ENCODE measurements around the gene FRMPD2.
"Not testable (repeated sequence)": the region's sequence is repeated elsewhere in the genome, so short reads cannot be mapped to it uniquely, and the experiment has no call there.

FRMPD2 gene

DNA sequence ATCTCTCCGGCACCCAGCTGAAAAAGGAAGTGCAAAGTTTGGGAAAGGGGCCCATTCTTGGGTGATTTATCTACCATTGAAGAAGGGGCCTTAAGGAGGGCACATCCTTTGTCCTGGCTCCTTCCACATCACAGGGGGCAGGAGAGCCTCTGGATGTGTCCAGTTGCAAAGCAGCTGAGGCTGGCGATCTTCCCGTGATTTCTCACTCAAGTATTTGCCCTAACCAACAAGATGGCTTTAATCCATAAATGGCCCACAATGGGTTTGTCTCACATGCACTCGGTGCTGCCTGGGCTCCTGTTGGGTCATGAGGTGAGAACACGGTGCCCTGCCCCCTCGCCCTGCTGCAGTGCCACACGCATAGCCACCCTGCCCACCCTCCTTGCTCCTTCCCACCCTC lies 14.2 kb upstream of the FRMPD2 start:
- H3K36me3 ChIP-seq (ENCODE audit: control insufficient read depth in 5 of 5, insufficient read depth in 5 of 5, low read length in 5 of 5) = no peaks in the 10 kb centered on the region
- H3K9me3 ChIP-seq (ENCODE audit: control insufficient read depth in 5 of 5, low read length in 5 of 5) = peaks cover 0 to 11% (median 10%) of the 10 kb centered on the region in 5 donors
- no peak overlapping the region for H3K4me3 ChIP-seq (ENCODE audit: low read depth in 1 of 5, low read length in 5 of 5)
- peaks cover 0 to 20% (median 6%) of the 10 kb centered on the region in 5 donors for H3K4me1 ChIP-seq (ENCODE audit: control insufficient read depth in 5 of 5, insufficient read depth in 5 of 5, low read length in 5 of 5)
- H3K27ac ChIP-seq (ENCODE audit: low read depth, low read length) = no peak overlapping the region
- H3K27me3 ChIP-seq (ENCODE audit: control insufficient read depth in 5 of 5, insufficient read depth in 4 of 5, low read length in 5 of 5) = no peaks in the 10 kb centered on the region
- H3K9ac ChIP-seq (ENCODE audit: low read length in 5 of 5) = no peak overlapping the region

DNA sequence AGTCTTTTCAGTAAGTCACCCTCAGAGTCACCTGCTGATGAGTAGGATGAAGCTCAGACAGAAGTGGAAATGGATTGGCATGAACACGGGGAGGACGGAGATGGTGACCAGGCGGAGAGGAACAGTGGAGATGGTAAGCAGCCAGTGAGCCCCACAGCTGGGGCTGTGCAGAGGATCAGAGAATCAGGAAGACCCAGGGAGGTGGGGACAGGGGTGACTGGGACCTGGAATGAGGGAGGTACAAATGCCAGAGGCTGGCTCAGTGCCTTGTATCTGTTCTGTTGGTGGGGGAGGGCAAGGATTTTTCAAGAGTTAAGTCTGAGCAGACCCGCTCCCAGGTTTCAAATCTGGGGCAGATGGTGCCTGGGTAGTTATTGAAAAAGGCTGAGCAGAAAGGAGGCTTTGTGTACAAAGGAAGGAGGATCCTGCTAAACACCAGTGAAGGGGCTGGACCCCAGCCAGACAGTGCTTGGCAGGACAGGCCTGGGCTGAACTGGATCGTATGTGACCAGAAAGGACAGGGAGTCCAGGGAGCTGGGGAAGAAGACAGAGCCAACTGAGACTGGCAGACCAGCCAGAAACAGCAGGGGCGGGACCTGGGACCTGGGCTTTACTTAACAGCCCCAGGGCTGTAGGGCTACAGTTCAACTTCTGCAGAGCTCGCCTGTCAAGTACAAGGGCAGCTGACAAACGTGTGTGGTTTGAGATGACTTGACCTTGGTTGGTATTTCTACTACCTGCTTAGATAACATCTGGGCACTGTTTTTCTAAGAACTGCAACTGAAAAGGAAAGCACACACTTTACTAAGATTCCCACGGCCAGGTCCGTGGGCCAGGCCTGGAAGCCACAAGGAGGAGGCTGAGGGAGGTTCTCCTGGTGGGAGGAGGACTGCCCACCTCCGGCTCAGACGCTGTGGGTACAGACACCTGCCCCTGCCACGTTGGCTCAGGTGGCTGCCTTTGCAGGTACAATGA lies 13.2 kb upstream of the FRMPD2 start:
- Histone ChIP-seq H3K36me3 (ENCODE audit: control insufficient read depth in 5 of 5, insufficient read depth in 5 of 5, low read length in 5 of 5) (no peaks in the 10 kb centered on the region), H3K9ac (ENCODE audit: low read length in 5 of 5) (no peak overlapping the region), H3K27ac (ENCODE audit: low read depth, low read length) (no peak overlapping the region), H3K9me3 (ENCODE audit: control insufficient read depth in 5 of 5, low read length in 5 of 5) (peaks cover 0 to 18% (median 11%) of the 10 kb centered on the region in 5 donors), H3K4me1 (ENCODE audit: control insufficient read depth in 5 of 5, insufficient read depth in 5 of 5, low read length in 5 of 5) (peaks cover 0 to 20% (median 6%) of the 10 kb centered on the region in 5 donors), H3K4me3 (ENCODE audit: low read depth in 1 of 5, low read length in 5 of 5) (no peak overlapping the region), H3K27me3 (ENCODE audit: control insufficient read depth in 5 of 5, insufficient read depth in 4 of 5, low read length in 5 of 5) (no peaks in the 10 kb centered on the region)

DNA sequence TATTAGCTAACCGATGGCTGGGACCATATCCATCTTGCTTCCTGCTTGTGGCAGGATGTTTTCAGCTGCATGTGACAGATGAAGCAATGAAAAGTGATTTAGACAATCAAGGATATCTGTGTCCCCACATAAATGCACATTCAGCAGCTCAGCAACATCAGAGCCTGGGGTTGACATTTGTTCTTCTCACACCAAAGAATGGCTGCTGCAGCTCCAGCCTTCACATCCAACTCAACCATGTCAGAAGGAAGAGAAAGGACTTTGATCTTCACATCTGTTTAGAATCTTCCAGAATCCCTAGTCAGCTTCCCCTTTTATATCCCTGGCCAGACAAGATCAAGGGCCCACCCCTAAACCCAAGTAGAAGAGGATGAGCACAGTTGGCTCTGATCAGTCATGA lies 11.9 kb upstream of the FRMPD2 start:
- Histone ChIP-seq H3K9me3 (ENCODE audit: control insufficient read depth in 5 of 5, low read length in 5 of 5) (peaks cover 0 to 18% (median 11%) of the 10 kb centered on the region in 5 donors), H3K4me3 (ENCODE audit: low read depth in 1 of 5, low read length in 5 of 5) (no peak overlapping the region), H3K27ac (ENCODE audit: low read depth, low read length) (no peak overlapping the region), H3K36me3 (ENCODE audit: control insufficient read depth in 5 of 5, insufficient read depth in 5 of 5, low read length in 5 of 5) (no peaks in the 10 kb centered on the region), H3K9ac (ENCODE audit: low read length in 5 of 5) (no peak overlapping the region), H3K27me3 (ENCODE audit: control insufficient read depth in 5 of 5, insufficient read depth in 4 of 5, low read length in 5 of 5) (no peaks in the 10 kb centered on the region), H3K4me1 (ENCODE audit: control insufficient read depth in 5 of 5, insufficient read depth in 5 of 5, low read length in 5 of 5) (peaks cover 0 to 20% (median 6%) of the 10 kb centered on the region in 5 donors)

DNA sequence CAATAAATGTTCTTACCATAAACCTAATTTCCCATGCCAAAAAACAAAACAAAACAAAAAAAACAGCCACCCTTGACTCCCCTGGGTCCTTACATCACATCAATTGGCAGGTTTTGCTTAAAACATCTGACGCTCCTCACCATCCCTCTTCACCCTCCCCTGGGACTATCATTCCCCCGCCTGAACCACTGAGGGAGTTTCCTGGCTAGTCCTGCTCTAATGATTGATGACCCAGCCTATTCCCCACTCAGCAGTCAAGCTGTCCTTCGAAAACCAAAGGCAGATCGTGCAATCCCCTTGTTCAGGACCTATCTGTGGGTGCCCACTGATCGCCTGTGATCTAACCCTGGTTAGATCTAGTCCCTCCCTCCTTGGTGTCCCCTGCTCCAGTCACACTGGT lies 11.2 kb upstream of the FRMPD2 start:
- Histone ChIP-seq H3K27me3 (ENCODE audit: control insufficient read depth in 5 of 5, insufficient read depth in 4 of 5, low read length in 5 of 5) (no peaks in the 10 kb centered on the region), H3K9ac (ENCODE audit: low read length in 5 of 5) (no peak overlapping the region), H3K36me3 (ENCODE audit: control insufficient read depth in 5 of 5, insufficient read depth in 5 of 5, low read length in 5 of 5) (no peaks in the 10 kb centered on the region), H3K4me1 (ENCODE audit: control insufficient read depth in 5 of 5, insufficient read depth in 5 of 5, low read length in 5 of 5) (peaks cover 0 to 20% (median 6%) of the 10 kb centered on the region in 5 donors), H3K27ac (ENCODE audit: low read depth, low read length) (no peak overlapping the region), H3K4me3 (ENCODE audit: low read depth in 1 of 5, low read length in 5 of 5) (no peak overlapping the region), H3K9me3 (ENCODE audit: control insufficient read depth in 5 of 5, low read length in 5 of 5) (peaks cover 0 to 18% (median 11%) of the 10 kb centered on the region in 5 donors)

DNA sequence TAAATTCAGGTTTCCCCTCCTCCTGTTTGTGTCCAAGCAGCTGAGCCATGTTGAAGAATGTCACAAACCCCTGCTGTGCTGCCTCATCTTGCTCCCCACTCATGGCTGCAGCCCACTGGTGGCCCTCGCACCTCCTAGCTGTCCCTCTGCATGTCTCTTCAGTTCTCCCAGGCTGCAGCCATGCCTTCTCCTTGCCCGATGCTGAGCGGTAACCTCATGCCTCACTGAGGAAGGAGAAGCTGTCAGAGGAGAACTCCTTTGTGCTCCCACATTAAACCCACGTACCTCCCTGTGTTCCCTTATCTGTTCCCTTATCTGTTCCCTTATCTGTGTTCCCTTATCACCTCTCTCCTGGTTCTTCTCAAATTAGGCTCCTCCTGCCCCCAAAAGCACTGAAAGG lies 10.3 kb upstream of the FRMPD2 start:
- peaks cover 0 to 23% (median 11%) of the 10 kb centered on the region in 5 donors for H3K9me3 ChIP-seq (ENCODE audit: control insufficient read depth in 5 of 5, low read length in 5 of 5)
- no peak overlapping the region for H3K9ac ChIP-seq (ENCODE audit: low read length in 5 of 5)
- H3K36me3 ChIP-seq (ENCODE audit: control insufficient read depth in 5 of 5, insufficient read depth in 5 of 5, low read length in 5 of 5) = no peaks in the 10 kb centered on the region
- no peak overlapping the region for H3K4me3 ChIP-seq (ENCODE audit: low read depth in 1 of 5, low read length in 5 of 5)
- no peaks in the 10 kb centered on the region for H3K27me3 ChIP-seq (ENCODE audit: control insufficient read depth in 5 of 5, insufficient read depth in 4 of 5, low read length in 5 of 5)
- no peak overlapping the region for H3K27ac ChIP-seq (ENCODE audit: low read depth, low read length)
- H3K4me1 ChIP-seq (ENCODE audit: control insufficient read depth in 5 of 5, insufficient read depth in 5 of 5, low read length in 5 of 5) = peaks cover 0 to 18% (median 6%) of the 10 kb centered on the region in 5 donors

DNA sequence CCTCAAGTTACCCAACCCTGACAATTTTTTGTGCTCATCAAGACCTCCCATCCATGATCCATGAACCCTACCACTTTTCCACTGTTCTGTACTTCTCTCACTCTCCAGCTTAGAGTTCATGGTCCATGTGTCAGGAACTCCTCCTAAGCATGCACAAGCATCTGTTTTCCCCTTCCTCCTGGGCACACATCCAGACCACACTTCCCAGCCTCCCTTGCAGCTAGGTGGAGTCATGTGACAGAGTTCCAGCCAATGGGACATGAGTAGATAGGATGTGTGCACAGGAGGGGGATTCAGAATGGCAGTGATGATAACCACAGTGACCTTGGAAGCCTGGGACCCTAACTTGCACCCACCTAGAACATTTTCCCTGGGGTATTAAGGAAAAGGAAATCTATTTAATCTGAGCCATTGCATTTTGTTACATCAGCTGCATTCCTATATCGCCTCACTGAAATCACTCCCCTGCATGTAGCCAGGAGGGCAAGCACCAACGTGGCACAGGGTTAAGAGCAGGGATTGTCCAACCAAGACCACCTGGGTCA lies 9.6 kb upstream of the FRMPD2 start:
- Histone ChIP-seq H3K27ac (ENCODE audit: low read depth, low read length) (no peak overlapping the region), H3K27me3 (ENCODE audit: control insufficient read depth in 5 of 5, insufficient read depth in 4 of 5, low read length in 5 of 5) (no peaks in the 10 kb centered on the region), H3K4me1 (ENCODE audit: control insufficient read depth in 5 of 5, insufficient read depth in 5 of 5, low read length in 5 of 5) (peaks cover 0 to 11% (median 6%) of the 10 kb centered on the region in 5 donors), H3K36me3 (ENCODE audit: control insufficient read depth in 5 of 5, insufficient read depth in 5 of 5, low read length in 5 of 5) (no peaks in the 10 kb centered on the region), H3K9me3 (ENCODE audit: control insufficient read depth in 5 of 5, low read length in 5 of 5) (peaks cover 0 to 23% (median 11%) of the 10 kb centered on the region in 5 donors), H3K9ac (ENCODE audit: low read length in 5 of 5) (no peak overlapping the region), H3K4me3 (ENCODE audit: low read depth in 1 of 5, low read length in 5 of 5) (peak overlapping the region in 1 of 5 donors; percentile 38)

DNA sequence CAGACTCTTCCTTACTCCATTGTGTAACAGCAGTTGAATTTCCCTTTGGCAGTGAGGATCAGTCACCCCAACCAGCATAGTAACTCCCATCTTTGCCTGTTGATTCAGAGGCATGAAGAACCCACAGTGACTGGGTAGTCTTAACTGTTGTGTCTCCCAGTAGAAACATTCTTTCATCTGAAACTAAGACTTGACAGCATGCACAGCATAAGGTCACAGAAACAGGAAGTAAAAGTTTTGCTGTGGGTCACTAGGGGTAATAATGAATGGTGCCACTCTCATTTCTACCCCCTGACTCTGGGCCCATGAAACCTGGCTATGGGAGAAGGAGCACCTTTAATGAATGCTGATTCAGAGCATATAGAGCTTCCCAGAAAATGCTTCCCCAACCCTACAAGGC lies 8.3 kb upstream of the FRMPD2 start:
- Histone ChIP-seq H3K4me1 (ENCODE audit: control insufficient read depth in 5 of 5, insufficient read depth in 5 of 5, low read length in 5 of 5) (peaks cover 0 to 10% (median 6%) of the 10 kb centered on the region in 5 donors), H3K27me3 (ENCODE audit: control insufficient read depth in 5 of 5, insufficient read depth in 4 of 5, low read length in 5 of 5) (no peaks in the 10 kb centered on the region), H3K9me3 (ENCODE audit: control insufficient read depth in 5 of 5, low read length in 5 of 5) (peaks cover 0 to 23% (median 11%) of the 10 kb centered on the region in 5 donors), H3K4me3 (ENCODE audit: low read depth in 1 of 5, low read length in 5 of 5) (no peak overlapping the region), H3K9ac (ENCODE audit: low read length in 5 of 5) (no peak overlapping the region), H3K36me3 (ENCODE audit: control insufficient read depth in 5 of 5, insufficient read depth in 5 of 5, low read length in 5 of 5) (no peaks in the 10 kb centered on the region), H3K27ac (ENCODE audit: low read depth, low read length) (no peak overlapping the region)

DNA sequence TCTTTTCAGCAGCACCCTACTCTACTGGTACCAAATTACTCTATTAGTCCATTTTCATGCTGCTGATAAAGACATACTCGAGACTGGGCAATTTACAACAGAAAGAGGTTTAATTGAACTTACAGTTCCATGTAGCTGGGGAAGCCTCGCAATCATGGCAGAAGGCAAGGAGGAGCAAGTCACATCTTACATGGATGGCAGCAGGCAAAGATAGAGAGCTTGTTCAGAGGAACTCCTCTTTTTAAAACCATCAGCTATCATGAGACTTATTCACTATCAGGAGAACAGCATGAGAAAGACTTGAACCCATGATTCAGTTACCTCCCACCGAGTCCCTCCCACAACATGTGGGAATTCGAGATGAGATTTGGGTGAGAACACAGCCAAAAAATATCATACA lies 7.2 kb upstream of the FRMPD2 start:
- H3K27ac ChIP-seq (ENCODE audit: low read depth, low read length); H3K36me3 ChIP-seq (ENCODE audit: control insufficient read depth in 5 of 5, insufficient read depth in 5 of 5, low read length in 5 of 5); H3K9ac ChIP-seq (ENCODE audit: low read length in 5 of 5); H3K4me1 ChIP-seq (ENCODE audit: control insufficient read depth in 5 of 5, insufficient read depth in 5 of 5, low read length in 5 of 5); H3K27me3 ChIP-seq (ENCODE audit: control insufficient read depth in 5 of 5, insufficient read depth in 4 of 5, low read length in 5 of 5); H3K4me3 ChIP-seq (ENCODE audit: low read depth in 1 of 5, low read length in 5 of 5): not testable (repeated sequence)
- peaks cover 0 to 26% (median 11%) of the 10 kb centered on the region in 5 donors for H3K9me3 ChIP-seq (ENCODE audit: control insufficient read depth in 5 of 5, low read length in 5 of 5)

DNA sequence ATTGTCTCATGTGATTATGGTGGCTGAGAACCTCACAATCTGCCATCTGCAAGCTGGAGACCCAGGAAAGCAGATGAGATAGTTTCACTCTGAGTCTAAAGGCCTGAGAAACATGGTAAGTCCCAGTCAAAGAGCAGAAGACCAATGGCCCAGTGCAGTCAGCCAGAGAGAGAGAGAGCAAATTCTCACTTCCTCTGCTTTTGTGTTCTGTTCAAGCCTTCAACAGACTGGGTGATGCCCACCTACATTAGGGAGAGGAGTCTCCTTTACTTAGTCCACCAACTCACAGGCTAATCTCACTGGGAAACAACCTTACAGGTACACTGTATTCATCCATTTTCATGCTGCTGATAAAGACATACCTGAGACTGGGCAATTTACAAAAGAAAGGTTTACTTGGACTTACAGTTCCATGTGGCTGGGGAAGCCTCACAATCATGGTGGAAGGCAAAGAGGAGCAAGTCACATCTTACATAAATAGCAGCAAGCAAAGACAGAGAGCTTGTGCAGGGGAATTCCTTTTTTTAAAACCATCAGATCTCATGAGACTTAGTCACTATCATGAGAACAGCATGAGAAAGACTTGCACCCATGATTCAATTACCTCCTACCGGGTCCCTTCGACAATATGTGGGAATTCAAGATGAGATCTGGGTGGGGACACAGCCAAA lies 4.7 kb upstream of the FRMPD2 start:
- no peak overlapping the region for H3K4me3 ChIP-seq (ENCODE audit: low read depth in 1 of 5, low read length in 5 of 5)
- no peaks in the 10 kb centered on the region for H3K4me1 ChIP-seq (ENCODE audit: control insufficient read depth in 5 of 5, insufficient read depth in 5 of 5, low read length in 5 of 5)
- peaks cover 0 to 21% (median 8%) of the 10 kb centered on the region in 5 donors for H3K9me3 ChIP-seq (ENCODE audit: control insufficient read depth in 5 of 5, low read length in 5 of 5)
- no peaks in the 10 kb centered on the region for H3K27me3 ChIP-seq (ENCODE audit: control insufficient read depth in 5 of 5, insufficient read depth in 4 of 5, low read length in 5 of 5)
- no peak overlapping the region for H3K27ac ChIP-seq (ENCODE audit: low read depth, low read length)
- no peaks in the 10 kb centered on the region for H3K36me3 ChIP-seq (ENCODE audit: control insufficient read depth in 5 of 5, insufficient read depth in 5 of 5, low read length in 5 of 5)
- H3K9ac ChIP-seq (ENCODE audit: low read length in 5 of 5) = no peak overlapping the region

DNA sequence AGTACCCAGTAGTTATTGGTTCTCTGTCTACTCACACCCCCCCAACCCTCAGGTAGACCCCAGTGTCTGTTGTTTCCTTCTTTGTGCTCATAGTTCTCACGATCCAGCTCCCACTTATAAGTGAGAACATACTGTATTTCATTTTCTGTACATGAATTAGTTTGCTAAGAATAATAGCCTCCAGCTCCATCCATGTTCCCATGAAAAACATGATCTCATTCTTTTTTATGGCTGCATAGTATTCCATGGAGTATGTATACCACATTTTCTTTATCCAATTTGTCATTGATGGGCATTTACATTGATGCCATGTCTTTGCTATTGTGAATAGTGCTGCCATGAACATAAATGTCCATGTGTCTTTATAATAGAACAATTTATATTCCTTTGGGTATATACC lies 2.6 kb upstream of the FRMPD2 start:
- Histone ChIP-seq H3K9me3 (ENCODE audit: control insufficient read depth in 5 of 5, low read length in 5 of 5) (peaks cover 0 to 7% (median 0%) of the 10 kb centered on the region in 5 donors), H3K27me3 (ENCODE audit: control insufficient read depth in 5 of 5, insufficient read depth in 4 of 5, low read length in 5 of 5) (no peaks in the 10 kb centered on the region), H3K9ac (ENCODE audit: low read length in 5 of 5) (no peak overlapping the region), H3K36me3 (ENCODE audit: control insufficient read depth in 5 of 5, insufficient read depth in 5 of 5, low read length in 5 of 5) (no peaks in the 10 kb centered on the region), H3K4me3 (ENCODE audit: low read depth in 1 of 5, low read length in 5 of 5) (no peak overlapping the region), H3K4me1 (ENCODE audit: control insufficient read depth in 5 of 5, insufficient read depth in 5 of 5, low read length in 5 of 5) (no peaks in the 10 kb centered on the region), H3K27ac (ENCODE audit: low read depth, low read length) (no peak overlapping the region)
